PC-9 (cell line): Measurements from ENCODE around the gene BTBD8.

Experiments used
- CTCF ChIP-seq: fragments of 200-600 bp; sonication (generic); conservative IDR thresholded peaks from 2 replicates; pipeline ENCODE4 v1.6.1; 2017; ENCODE audit warnings: mixed run types, antibody characterized with exemption, mild to moderate bottlenecking, moderate library complexity
- EZH2 ChIP-seq: fragments of 200-600 bp; sonication (generic); IDR thresholded peaks from 2 replicates; pipeline ENCODE4 v1.8.0; 2017; ENCODE audit warnings: antibody characterized with exemption, low read depth

- TF ChIP-seq CTCF: no peak
- TF ChIP-seq EZH2: no peak
These were observed 4.8 kb upstream of the BTBD8 start, which contains the start of gene SETSIP for GRCh38 chr1:92075311-92075710.
